ENCODE results near the gene ANO10.

DNA sequence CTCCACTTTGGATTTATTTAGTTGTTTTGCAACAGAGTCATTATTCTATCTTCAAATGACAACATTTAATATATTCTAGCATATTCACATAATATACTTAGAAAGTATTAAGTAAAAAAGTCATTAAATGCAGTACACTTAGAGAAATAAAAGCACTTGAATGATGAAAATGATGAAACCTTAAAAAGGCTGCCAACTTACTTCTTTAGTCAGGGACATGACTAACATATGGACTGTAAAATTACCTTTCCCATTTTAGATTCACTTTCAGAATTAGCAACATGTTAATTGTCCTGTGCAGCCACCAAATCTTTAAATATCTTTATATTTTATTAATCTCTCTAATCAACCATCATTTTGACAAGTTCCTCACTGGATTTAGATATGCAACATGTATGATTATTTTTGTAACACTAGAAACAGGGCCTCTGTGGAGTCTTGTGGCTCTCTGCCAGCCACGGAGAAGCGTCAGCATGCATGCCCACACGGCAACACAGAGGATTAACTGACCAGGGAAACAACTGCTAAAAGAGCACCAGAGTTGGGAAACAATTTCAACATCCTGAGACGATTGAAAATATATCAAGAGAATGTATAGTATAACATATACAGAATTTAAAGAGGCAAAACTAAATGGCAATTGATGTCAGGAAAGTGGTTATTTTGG lies 95.7 kb downstream of the ANO10 start:
- TF ChIP-seq, protein P1, sequence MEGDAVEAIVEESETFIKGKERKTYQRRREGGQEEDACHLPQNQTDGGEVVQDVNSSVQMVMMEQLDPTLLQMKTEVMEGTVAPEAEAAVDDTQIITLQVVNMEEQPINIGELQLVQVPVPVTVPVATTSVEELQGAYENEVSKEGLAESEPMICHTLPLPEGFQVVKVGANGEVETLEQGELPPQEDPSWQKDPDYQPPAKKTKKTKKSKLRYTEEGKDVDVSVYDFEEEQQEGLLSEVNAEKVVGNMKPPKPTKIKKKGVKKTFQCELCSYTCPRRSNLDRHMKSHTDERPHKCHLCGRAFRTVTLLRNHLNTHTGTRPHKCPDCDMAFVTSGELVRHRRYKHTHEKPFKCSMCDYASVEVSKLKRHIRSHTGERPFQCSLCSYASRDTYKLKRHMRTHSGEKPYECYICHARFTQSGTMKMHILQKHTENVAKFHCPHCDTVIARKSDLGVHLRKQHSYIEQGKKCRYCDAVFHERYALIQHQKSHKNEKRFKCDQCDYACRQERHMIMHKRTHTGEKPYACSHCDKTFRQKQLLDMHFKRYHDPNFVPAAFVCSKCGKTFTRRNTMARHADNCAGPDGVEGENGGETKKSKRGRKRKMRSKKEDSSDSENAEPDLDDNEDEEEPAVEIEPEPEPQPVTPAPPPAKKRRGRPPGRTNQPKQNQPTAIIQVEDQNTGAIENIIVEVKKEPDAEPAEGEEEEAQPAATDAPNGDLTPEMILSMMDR (IDR thresholded peaks at IDR 0.05), result no peak
- TF ChIP-seq POLR2A (IDR thresholded peaks at IDR 0.05), result no peak

Measured in heart left ventricle (tissue), 13 donors.